GM12878 (cell line): ENCODE measurements around the gene PLVAP. TPM values are rescaled to one million over a fixed set of nuclear protein-coding genes. Genes with fewer than 3 reads are reported as not detected.

Experiments
- ATF7 ChIP-seq: fragments of 450-650 bp; IDR thresholded peaks from 2 replicates; pipeline ENCODE4 v1.6.1; 2016; ENCODE audit warnings: low read depth, mild to moderate bottlenecking
- BCL11A ChIP-seq: IDR thresholded peaks from 2 replicates; pipeline ENCODE4 v1.6.1; 2011; ENCODE audit warnings: low read depth, low read length
- CBX5 ChIP-seq: sonication (generic); IDR thresholded peaks from 2 replicates; pipeline ENCODE4 v1.6.1; 2016; ENCODE audit warnings: low read depth, moderate library complexity, mild to moderate bottlenecking, inconsistent platforms
- CHD4 ChIP-seq: fragments of 200-600 bp; sonication (generic); IDR thresholded peaks from 2 replicates; pipeline ENCODE4 v1.6.1; 2016; ENCODE audit warnings: mild to moderate bottlenecking
- ESRRA ChIP-seq: IDR thresholded peaks from 2 replicates; pipeline ENCODE4 v1.6.1; 2012; ENCODE audit warnings: mild to moderate bottlenecking, low read length, improper control_type of control experiment
- HDAC6 ChIP-seq: fragments of 200-600 bp; sonication (generic); IDR thresholded peaks from one replicate; pipeline ENCODE4 v1.8.0; 2017; ENCODE audit warnings: antibody characterized with exemption; ENCODE audit not compliant: unreplicated experiment
- IRF4 ChIP-seq: IDR thresholded peaks from 2 replicates; pipeline ENCODE4 v1.6.1; 2011; ENCODE audit warnings: low read depth, low read length
- JUND ChIP-seq: IDR thresholded peaks from 2 replicates; pipeline ENCODE4 v1.6.1; 2012; ENCODE audit warnings: low read depth, mild to moderate bottlenecking, low read length, improper control_type of control experiment, moderate library complexity
- KAT2A ChIP-seq: conservative IDR thresholded peaks from 2 replicates; pipeline ENCODE4 v1.6.1; 2011; ENCODE audit warnings: low read depth, low read length; ENCODE audit not compliant: control insufficient read depth
- LARP7 ChIP-seq: fragments of 450-650 bp; IDR thresholded peaks from 2 replicates; pipeline ENCODE4 v1.6.1; 2017; ENCODE audit warnings: mild to moderate bottlenecking
- MEF2A ChIP-seq: IDR thresholded peaks from 2 replicates; pipeline ENCODE4 v1.6.1; 2011; ENCODE audit warnings: low read depth, mild to moderate bottlenecking, low read length, moderate library complexity; ENCODE audit not compliant: insufficient read depth
- NR2C2 ChIP-seq: IDR thresholded peaks from 2 replicates; pipeline ENCODE4 v1.6.1; 2011; ENCODE audit warnings: borderline replicate concordance, low read depth; ENCODE audit not compliant: control insufficient read depth, insufficient read length
- PML ChIP-seq: IDR thresholded peaks from 2 replicates; pipeline ENCODE4 v1.6.1; 2012; ENCODE audit warnings: low read length, inconsistent platforms
- POLR2AphosphoS5 ChIP-seq: IDR thresholded peaks from 2 replicates; pipeline ENCODE4 v1.6.1; 2011; ENCODE audit warnings: mild to moderate bottlenecking, low read length, inconsistent platforms
- RB1 ChIP-seq: fragments of 450-650 bp; formaldehyde crosslinking; IDR thresholded peaks from 2 replicates; pipeline ENCODE4 v1.6.1; 2017; ENCODE audit warnings: mild to moderate bottlenecking, borderline replicate concordance
- SIN3A ChIP-seq: IDR thresholded peaks from 2 replicates; pipeline ENCODE4 v1.6.1; 2012; ENCODE audit warnings: low read depth, low read length, improper control_type of control experiment
- SP1 ChIP-seq: IDR thresholded peaks from one replicate; pipeline ENCODE4 v1.6.1; 2011; ENCODE audit warnings: low read depth, low read length
- TAF1 ChIP-seq: IDR thresholded peaks from 2 replicates; pipeline ENCODE4 v1.6.1; 2011; ENCODE audit warnings: mild to moderate bottlenecking, low read depth, low read length, borderline replicate concordance
- TCF3 ChIP-seq: IDR thresholded peaks from 2 replicates; pipeline ENCODE4 v1.6.1; 2012; ENCODE audit warnings: low read depth, mild to moderate bottlenecking, low read length, borderline replicate concordance; ENCODE audit not compliant: insufficient read depth
- ZNF217 ChIP-seq: fragments of 450-650 bp; IDR thresholded peaks from 2 replicates; pipeline ENCODE4 v1.6.1; 2017; ENCODE audit warnings: antibody characterized with exemption, mild to moderate bottlenecking
- polyA plus RNA-seq, 11 experiments: library from polyadenylated mRNA; depleted of rRNA in 4 of 11; unstranded in 6 of 11; stranded (reverse) in 5 of 11; fragments of >200 nt; fragmentation: Nextera tagmentation in 4 of 11; fragmentation: Illumina TruSeq in 1 of 11; extraction: Ambion mirVana in 4 of 11; extraction: Trizol in 1 of 11; gene quantifications; 1 replicate in 1 of 11; 2 replicates in 10 of 11; pipeline versions ENCODE4 v1.2.1 to v1.2.3, GENCODE V29; 2011 to 2016; ENCODE audit warnings: inconsistent platforms in 2 of 11, missing spikeins in 2 of 11, low read depth in 1 of 11
- total RNA-seq, 4 experiments: library from RNA; depleted of rRNA in 3 of 4; stranded (reverse); fragments of >200 nt in 3 of 4; fragmentation: Illumina TruSeq in 1 of 4; extraction: Trizol in 1 of 4; gene quantifications; 2 replicates each; pipeline versions ENCODE4 v1.2.1 to v1.2.3, GENCODE V29; 2013 to 2021
- TF ChIP-seq, protein P1 (sequence below): IDR thresholded peaks from 2 replicates; pipeline ENCODE4 v1.6.1; 2012; ENCODE audit warnings: improper control_type of control experiment, low read depth, low read length; ENCODE audit not compliant: insufficient replicate concordance
- TF ChIP-seq, protein P2 (sequence below): fragments of 450-650 bp; IDR thresholded peaks from 2 replicates; pipeline ENCODE4 v1.6.1; 2016; ENCODE audit warnings: mild to moderate bottlenecking
- TF ChIP-seq, protein P3 (sequence below): IDR thresholded peaks from 2 replicates; pipeline ENCODE4 v1.6.1; 2011; ENCODE audit warnings: borderline replicate concordance, low read depth, mild to moderate bottlenecking, moderate library complexity, low read length; ENCODE audit not compliant: insufficient read depth, poor library complexity, severe bottlenecking
- TF ChIP-seq, protein P4 (sequence below): IDR thresholded peaks from 2 replicates; pipeline ENCODE4 v1.6.1; 2011; ENCODE audit warnings: low read depth, mild to moderate bottlenecking, low read length, moderate library complexity, borderline replicate concordance; ENCODE audit errors: extremely low read depth

Gene PLVAP
- total and polyA plus RNA-seq, 10 of the 15 experiments (the other 5 are each of a cell fraction or from before 2014, with no cell fraction given): 0.03 to 0.54 (median 0.06) TPM; not detected in 4

DNA sequence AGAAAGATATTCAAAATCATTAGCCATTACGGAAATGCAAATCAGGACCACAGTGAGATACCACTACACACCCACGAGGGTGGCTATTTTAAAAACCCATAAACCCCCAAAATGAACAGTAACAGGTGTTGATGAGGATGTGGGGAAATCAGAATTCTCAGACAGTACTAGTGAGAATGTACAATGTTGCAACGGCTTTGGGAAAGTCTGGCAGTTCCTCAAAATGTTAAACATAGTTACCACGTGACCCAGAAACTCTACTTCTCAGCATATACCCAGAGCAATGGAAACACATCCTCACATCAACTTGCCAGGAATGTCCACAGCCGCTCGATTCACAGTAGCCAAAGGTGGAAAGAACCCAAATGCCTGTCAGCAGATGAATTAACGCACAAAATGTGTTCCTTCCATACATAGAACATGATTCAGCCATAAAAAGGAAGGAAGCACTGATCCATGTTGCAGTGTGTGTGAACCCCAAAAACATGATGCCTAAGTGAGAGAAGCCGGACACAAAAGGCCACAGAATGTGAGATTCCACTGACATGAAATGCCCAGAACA lies 7.0 kb downstream of the PLVAP start (continued):
- TF ChIP-seq JUND (no peak), POLR2AphosphoS5 (no peak), SP1 (peak; percentile 48), TAF1 (no peak), SIN3A (no peak), RB1 (no peak), BCL11A (peak; percentile 80), ESRRA (no peak), KAT2A (no peak), ATF7 (peak; percentile 81), ZNF217 (peak; percentile 48; the same call in 1 of the 2 replicates), LARP7 (peak; percentile 40; the same call in 1 of the 2 replicates), IRF4 (peak; percentile 24; the same call in 1 of the 2 replicates), TCF3 (peak; percentile 75; the same call in 1 of the 2 replicates), CHD4 (no peak), HDAC6 (no peak), NR2C2 (no peak), CBX5 (no peak), MEF2A (peak; percentile 96), PML (peak; percentile 71; the same call in 1 of the 2 replicates)
- TF ChIP-seq, protein P1, sequence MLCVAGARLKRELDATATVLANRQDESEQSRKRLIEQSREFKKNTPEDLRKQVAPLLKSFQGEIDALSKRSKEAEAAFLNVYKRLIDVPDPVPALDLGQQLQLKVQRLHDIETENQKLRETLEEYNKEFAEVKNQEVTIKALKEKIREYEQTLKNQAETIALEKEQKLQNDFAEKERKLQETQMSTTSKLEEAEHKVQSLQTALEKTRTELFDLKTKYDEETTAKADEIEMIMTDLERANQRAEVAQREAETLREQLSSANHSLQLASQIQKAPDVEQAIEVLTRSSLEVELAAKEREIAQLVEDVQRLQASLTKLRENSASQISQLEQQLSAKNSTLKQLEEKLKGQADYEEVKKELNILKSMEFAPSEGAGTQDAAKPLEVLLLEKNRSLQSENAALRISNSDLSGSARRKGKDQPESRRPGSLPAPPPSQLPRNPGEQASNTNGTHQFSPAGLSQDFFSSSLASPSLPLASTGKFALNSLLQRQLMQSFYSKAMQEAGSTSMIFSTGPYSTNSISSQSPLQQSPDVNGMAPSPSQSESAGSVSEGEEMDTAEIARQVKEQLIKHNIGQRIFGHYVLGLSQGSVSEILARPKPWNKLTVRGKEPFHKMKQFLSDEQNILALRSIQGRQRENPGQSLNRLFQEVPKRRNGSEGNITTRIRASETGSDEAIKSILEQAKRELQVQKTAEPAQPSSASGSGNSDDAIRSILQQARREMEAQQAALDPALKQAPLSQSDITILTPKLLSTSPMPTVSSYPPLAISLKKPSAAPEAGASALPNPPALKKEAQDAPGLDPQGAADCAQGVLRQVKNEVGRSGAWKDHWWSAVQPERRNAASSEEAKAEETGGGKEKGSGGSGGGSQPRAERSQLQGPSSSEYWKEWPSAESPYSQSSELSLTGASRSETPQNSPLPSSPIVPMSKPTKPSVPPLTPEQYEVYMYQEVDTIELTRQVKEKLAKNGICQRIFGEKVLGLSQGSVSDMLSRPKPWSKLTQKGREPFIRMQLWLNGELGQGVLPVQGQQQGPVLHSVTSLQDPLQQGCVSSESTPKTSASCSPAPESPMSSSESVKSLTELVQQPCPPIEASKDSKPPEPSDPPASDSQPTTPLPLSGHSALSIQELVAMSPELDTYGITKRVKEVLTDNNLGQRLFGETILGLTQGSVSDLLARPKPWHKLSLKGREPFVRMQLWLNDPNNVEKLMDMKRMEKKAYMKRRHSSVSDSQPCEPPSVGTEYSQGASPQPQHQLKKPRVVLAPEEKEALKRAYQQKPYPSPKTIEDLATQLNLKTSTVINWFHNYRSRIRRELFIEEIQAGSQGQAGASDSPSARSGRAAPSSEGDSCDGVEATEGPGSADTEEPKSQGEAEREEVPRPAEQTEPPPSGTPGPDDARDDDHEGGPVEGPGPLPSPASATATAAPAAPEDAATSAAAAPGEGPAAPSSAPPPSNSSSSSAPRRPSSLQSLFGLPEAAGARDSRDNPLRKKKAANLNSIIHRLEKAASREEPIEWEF: no peak
- TF ChIP-seq, protein P2, sequence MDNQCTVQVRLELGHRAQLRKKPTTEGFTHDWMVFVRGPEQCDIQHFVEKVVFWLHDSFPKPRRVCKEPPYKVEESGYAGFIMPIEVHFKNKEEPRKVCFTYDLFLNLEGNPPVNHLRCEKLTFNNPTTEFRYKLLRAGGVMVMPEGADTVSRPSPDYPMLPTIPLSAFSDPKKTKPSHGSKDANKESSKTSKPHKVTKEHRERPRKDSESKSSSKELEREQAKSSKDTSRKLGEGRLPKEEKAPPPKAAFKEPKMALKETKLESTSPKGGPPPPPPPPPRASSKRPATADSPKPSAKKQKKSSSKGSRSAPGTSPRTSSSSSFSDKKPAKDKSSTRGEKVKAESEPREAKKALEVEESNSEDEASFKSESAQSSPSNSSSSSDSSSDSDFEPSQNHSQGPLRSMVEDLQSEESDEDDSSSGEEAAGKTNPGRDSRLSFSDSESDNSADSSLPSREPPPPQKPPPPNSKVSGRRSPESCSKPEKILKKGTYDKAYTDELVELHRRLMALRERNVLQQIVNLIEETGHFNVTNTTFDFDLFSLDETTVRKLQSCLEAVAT: peak; percentile 90
- TF ChIP-seq, protein P3, sequence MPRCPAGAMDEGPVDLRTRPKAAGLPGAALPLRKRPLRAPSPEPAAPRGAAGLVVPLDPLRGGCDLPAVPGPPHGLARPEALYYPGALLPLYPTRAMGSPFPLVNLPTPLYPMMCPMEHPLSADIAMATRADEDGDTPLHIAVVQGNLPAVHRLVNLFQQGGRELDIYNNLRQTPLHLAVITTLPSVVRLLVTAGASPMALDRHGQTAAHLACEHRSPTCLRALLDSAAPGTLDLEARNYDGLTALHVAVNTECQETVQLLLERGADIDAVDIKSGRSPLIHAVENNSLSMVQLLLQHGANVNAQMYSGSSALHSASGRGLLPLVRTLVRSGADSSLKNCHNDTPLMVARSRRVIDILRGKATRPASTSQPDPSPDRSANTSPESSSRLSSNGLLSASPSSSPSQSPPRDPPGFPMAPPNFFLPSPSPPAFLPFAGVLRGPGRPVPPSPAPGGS: peak; percentile 19
- TF ChIP-seq, protein P4, sequence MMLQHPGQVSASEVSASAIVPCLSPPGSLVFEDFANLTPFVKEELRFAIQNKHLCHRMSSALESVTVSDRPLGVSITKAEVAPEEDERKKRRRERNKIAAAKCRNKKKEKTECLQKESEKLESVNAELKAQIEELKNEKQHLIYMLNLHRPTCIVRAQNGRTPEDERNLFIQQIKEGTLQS: no peak
